Thoracic aorta (tissue), 2 donors: ENCODE results near the gene LPGAT1. TPM values are rescaled to one million over a fixed set of nuclear protein-coding genes. Genes with fewer than 3 reads are reported as not detected.
A peak's percentile ranks its signal among the peaks of the same experiment; 100 is the strongest.
"Not testable (repeated sequence)": the region's sequence is repeated elsewhere in the genome, so short reads cannot be mapped to it uniquely, and the experiment has no call there.

ENCODE experiments used
- ATAC-seq: fragments of 150-250 bp; one replicate; pipeline ENCODE4 v1.8.0; 2017; ENCODE audit warnings: low read depth; ENCODE audit not compliant: insufficient number of reproducible peaks, low FRiP score
- DNase-seq: peaks from one replicate; pipeline ENCODE4 v3.0.0-alpha.2; 2020; ENCODE audit warnings: low spot score
- H3K27ac ChIP-seq, 2 donors: fragments of 200-600 bp; sonication (generic); 1 replicate in 1 of 2; 2 replicates in 1 of 2; pipeline ENCODE4 v1.5.1; 2016; ENCODE audit warnings: mild to moderate bottlenecking in 2 of 2, moderate library complexity in 2 of 2
- H3K27me3 ChIP-seq: fragments of 200-600 bp; sonication (generic); replicated peaks from 2 replicates; pipeline ENCODE4 v1.6.0; 2016; ENCODE audit warnings: mild to moderate bottlenecking; ENCODE audit not compliant: insufficient read depth
- H3K36me3 ChIP-seq: fragments of 200-600 bp; sonication (generic); one replicate; pipeline ENCODE4 v1.5.1; 2016
- H3K4me1 ChIP-seq, 2 donors: fragments of 200-600 bp; sonication (generic); 1 replicate in 1 of 2; 2 replicates in 1 of 2; pipeline versions ENCODE4 v1.5.1 to v1.6.0; 2016; ENCODE audit warnings: low read depth in 2 of 2, mild to moderate bottlenecking in 1 of 2; ENCODE audit not compliant: control insufficient read depth in 1 of 2
- H3K4me3 ChIP-seq: fragments of 200-600 bp; sonication (generic); 2 replicates; pipeline ENCODE4 v1.5.1; 2016; ENCODE audit warnings: mild to moderate bottlenecking
- H3K9me3 ChIP-seq: fragments of 200-600 bp; sonication (generic); 2 replicates; pipeline ENCODE4 v1.5.1; 2016
- total RNA-seq, 2 donors: library from RNA; depleted of rRNA; stranded (reverse); fragments of >200 nt; gene quantifications; one replicate each; pipeline versions ENCODE4 v1.1.0 to v1.2.3, GENCODE V29; 2016
- TF ChIP-seq, protein P1 (sequence below): fragments of 200-600 bp; sonication (generic); IDR thresholded peaks from one replicate; pipeline ENCODE4 v1.5.1; 2019; ENCODE audit warnings: antibody characterized with exemption

Gene LPGAT1
- total RNA-seq, 2 donors from 2014 or later, result 32.5 to 48.0 TPM

DNA sequence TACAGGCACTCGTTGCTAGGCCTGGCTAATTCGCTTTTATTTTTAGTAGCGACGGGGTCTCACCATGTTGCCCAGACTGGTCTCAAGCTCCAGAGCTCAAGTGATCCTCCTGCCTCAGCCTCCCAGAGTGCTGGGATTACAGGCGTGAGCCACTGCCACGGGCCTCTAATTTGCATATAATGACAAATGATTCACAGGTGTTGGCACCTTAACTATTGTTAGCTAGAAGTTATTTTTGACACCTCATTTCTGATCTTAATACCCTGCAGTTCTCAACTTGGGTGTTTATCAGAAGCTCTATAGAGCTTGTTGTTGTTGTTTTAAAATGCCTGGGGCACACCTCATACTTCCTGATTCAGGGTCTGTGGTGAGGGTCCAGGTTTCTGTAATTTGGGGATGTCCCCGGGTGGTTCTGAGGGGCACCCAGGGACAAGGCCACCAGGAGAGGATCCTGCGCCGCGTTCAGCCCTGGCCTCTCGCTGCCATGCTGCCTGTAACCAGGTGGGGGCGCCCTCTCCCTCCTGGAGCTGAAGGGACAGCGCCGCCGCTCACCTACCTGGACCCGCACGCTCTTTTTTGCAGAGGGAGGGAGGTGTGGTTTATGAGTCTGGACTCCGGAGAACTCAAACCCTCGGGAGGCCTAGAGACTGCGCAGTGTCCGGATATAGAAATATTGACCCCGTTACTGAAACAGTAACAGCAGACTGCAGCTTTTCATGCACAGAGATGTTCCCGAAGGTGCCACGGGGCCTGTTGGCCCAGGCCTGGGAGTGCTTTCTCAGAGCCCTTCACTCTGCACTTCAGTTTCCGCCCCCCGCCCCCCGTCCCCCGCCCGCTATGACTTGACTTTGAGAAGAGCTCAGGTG is 132.2 kb downstream of the LPGAT1 start:
- no peaks in the 10 kb centered on the region for H3K9me3 ChIP-seq
- TF ChIP-seq, protein P1, sequence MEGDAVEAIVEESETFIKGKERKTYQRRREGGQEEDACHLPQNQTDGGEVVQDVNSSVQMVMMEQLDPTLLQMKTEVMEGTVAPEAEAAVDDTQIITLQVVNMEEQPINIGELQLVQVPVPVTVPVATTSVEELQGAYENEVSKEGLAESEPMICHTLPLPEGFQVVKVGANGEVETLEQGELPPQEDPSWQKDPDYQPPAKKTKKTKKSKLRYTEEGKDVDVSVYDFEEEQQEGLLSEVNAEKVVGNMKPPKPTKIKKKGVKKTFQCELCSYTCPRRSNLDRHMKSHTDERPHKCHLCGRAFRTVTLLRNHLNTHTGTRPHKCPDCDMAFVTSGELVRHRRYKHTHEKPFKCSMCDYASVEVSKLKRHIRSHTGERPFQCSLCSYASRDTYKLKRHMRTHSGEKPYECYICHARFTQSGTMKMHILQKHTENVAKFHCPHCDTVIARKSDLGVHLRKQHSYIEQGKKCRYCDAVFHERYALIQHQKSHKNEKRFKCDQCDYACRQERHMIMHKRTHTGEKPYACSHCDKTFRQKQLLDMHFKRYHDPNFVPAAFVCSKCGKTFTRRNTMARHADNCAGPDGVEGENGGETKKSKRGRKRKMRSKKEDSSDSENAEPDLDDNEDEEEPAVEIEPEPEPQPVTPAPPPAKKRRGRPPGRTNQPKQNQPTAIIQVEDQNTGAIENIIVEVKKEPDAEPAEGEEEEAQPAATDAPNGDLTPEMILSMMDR, result peak; percentile 67
- ATAC-seq (peak; percentile 24), DNase-seq (peak; percentile 12)
- no peaks in the 10 kb centered on the region for H3K36me3 ChIP-seq
- H3K4me1 ChIP-seq, result peaks cover 0 to 7% of the 10 kb centered on the region in 2 donors
- peak overlapping the region; percentile 49 for H3K4me3 ChIP-seq
- H3K27ac ChIP-seq, result no peak overlapping the region
- H3K27me3 ChIP-seq, result no peaks in the 10 kb centered on the region

DNA sequence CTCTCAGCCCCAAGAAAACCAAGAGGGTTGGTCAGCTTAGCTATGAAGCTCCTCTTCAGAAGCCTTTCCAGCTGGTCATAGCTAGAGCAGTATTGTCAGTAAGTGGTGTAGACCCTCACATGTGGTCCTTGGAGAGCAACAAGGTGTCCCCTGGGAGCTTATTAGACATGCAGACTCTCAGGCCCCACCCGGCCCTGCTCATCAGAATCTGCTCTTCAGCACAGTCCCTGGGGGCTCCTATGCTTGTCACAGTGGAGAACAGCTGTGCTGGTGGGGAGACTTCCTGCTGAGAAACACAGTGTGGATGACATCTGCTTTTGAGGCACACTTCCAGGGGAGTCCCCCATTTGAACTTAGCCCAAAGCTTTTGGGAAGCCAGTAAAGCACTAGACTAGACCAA is 133.2 kb downstream of the LPGAT1 start:
- no peaks in the 10 kb centered on the region for H3K36me3 ChIP-seq
- no peak overlapping the region for H3K4me3 ChIP-seq
- peaks cover 0 to 7% of the 10 kb centered on the region in 2 donors for H3K4me1 ChIP-seq
- ATAC-seq (no peak), DNase-seq (no peak)
- no peaks in the 10 kb centered on the region for H3K9me3 ChIP-seq
- TF ChIP-seq, protein P1, result no peak
- no peaks in the 10 kb centered on the region for H3K27me3 ChIP-seq
- H3K27ac ChIP-seq, result no peak overlapping the region

DNA sequence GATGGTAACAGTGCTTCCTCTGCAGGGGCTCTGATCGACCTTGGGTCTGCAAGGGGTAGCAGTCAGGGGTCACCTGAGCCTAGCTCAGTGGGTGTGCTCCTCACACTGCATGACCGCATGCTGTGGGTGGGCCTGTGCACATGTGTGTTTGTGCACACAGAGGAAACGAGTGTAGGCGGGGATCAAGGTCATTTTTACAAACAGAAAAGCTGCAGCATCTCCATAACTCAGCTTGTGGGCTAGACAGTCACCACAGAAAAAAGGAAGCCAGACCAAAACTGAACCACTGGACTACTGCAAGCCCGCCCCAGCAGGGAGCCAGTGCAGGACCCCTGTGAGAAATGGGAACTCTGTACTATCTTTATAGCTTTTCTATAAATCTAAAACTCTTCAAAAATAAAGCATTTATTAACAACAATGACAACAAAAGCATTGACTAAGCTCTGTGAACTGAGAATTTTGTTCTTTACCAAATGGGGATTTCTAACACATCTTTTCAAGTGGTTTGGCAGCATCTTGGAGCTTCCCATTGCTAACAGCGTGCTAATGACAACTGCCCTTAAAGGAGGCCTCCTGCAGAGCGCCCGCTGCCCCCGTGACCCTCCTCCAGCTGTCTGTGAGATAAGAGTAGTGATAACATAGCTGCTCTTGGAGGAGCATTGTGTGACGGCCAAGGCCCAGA is 135.3 kb downstream of the LPGAT1 start:
- TF ChIP-seq, protein P1, result no peak
- Histone ChIP-seq H3K36me3 (no peaks in the 10 kb centered on the region), H3K4me3 (no peak overlapping the region), H3K27ac (no peak overlapping the region), H3K9me3 (no peaks in the 10 kb centered on the region), H3K27me3 (no peaks in the 10 kb centered on the region), H3K4me1 (peaks cover 0 to 7% of the 10 kb centered on the region in 2 donors)
- DNase-seq (no peak), ATAC-seq (no peak)

GRCh38 chr1:211693911-211694310 is 136.7 kb downstream of the LPGAT1 start:
- ATAC-seq, result not testable (repeated sequence)

More at GRCh38 chr1:211693911-211694310, 136.7 kb downstream of the LPGAT1 start:
- not testable (repeated sequence) for H3K4me3 ChIP-seq, H3K9me3 ChIP-seq, H3K27me3 ChIP-seq, H3K4me1 ChIP-seq, H3K27ac ChIP-seq, DNase-seq, H3K36me3 ChIP-seq

Other genes with a start within 250 kb of the LPGAT1 start
- under 1 TPM in 1 of 2 donors, not detected in 1; 0.35 TPM for gene NEK2, start 155.1 kb downstream of the LPGAT1 start, total RNA-seq
- gene INTS7, start 204.8 kb upstream of the LPGAT1 start, total RNA-seq, result 10 to 100 TPM in 1 of 2 donors, 1 to 10 TPM in 1; 4.7 to 16.9 TPM
- 1 to 10 TPM in 1 of 2 donors, under 1 TPM in 1; 0.21 to 3.4 TPM for gene DTL, start 205.0 kb upstream of the LPGAT1 start, total RNA-seq